Caco-2 (cell line): ENCODE data around the gene FANCM. TPM values are rescaled to one million over a fixed set of nuclear protein-coding genes. Genes with fewer than 3 reads are reported as not detected.
A peak's percentile ranks its signal among the peaks of the same experiment; 100 is the strongest.

ENCODE experiments used
- BruUV-seq: library from RNA; stranded (reverse); fragments of 400-500 nt; replicated peaks from 2 replicates; lab custom pipeline; 2021; lab: Mats Ljungman, UMichigan
- CTCF ChIA-PET: fragments of 300-600 bp; sonication (Branson Sonifier 250); formaldehyde crosslinking; loops from one replicate; lab custom pipeline; 2022; ENCODE audit warnings: antibody characterized with exemption; lab: Charles Lee
- POLR2A ChIA-PET: fragments of 300-600 bp; sonication (Branson Sonifier 250); formaldehyde crosslinking; loops from one replicate; lab custom pipeline; 2022; ENCODE audit warnings: antibody characterized with exemption; lab: Charles Lee
- DNase-seq, 2 experiments: peaks; one replicate each; pipeline versions ENCODE4 v3.0.0 to v3.0.0-alpha.2; 2020 to 2022
- H3K27me3 ChIP-seq: replicated peaks from 2 replicates; pipeline ENCODE4 v1.6.0; 2011; ENCODE audit warnings: low read length; ENCODE audit not compliant: control insufficient read depth, insufficient read depth
- H3K36me3 ChIP-seq: 2 replicates; pipeline ENCODE4 v1.5.1; 2011; ENCODE audit warnings: low read length; ENCODE audit not compliant: control insufficient read depth, insufficient read depth
- H3K4me1 ChIP-seq: fragments of 250-450 bp; sonication (Bioruptor Pico); 2 replicates; pipeline ENCODE4 v1.5.1; 2020; ENCODE audit warnings: mild to moderate bottlenecking
- H3K4me3 ChIP-seq: 2 replicates; pipeline ENCODE4 v1.5.1; 2011; ENCODE audit warnings: low read depth, mild to moderate bottlenecking, control low read depth, low read length
- H3K9me3 ChIP-seq: fragments of 250-450 bp; sonication (Bioruptor Pico); 2 replicates; pipeline ENCODE4 v1.5.1; 2020; ENCODE audit warnings: mild to moderate bottlenecking, moderate library complexity
- H3K27ac Mint-ChIP-seq: one replicate; pipeline ENCODE4 v1.8.0; 2022; ENCODE audit warnings: mixed read lengths; ENCODE audit not compliant: unreplicated experiment
- H3K27me3 Mint-ChIP-seq: one replicate; pipeline ENCODE4 v1.8.0; 2022; ENCODE audit warnings: mixed read lengths; ENCODE audit not compliant: insufficient read depth, unreplicated experiment
- H3K36me3 Mint-ChIP-seq: one replicate; pipeline ENCODE4 v1.8.0; 2022; ENCODE audit warnings: mild to moderate bottlenecking, mixed read lengths; ENCODE audit not compliant: insufficient read depth, unreplicated experiment
- H3K4me1 Mint-ChIP-seq: one replicate; pipeline ENCODE4 v1.8.0; 2022; ENCODE audit warnings: low read depth, mixed read lengths; ENCODE audit not compliant: unreplicated experiment
- H3K4me3 Mint-ChIP-seq: one replicate; pipeline ENCODE4 v1.8.0; 2022; ENCODE audit warnings: mild to moderate bottlenecking, moderate library complexity, mixed read lengths; ENCODE audit not compliant: unreplicated experiment
- H3K9me3 Mint-ChIP-seq: one replicate; pipeline ENCODE4 v1.8.0; 2022; ENCODE audit warnings: mixed read lengths; ENCODE audit not compliant: unreplicated experiment
- CTCF ChIP-seq, 2 experiments: fragments of 200-600 bp in 1 of 2; IDR thresholded peaks; 1 replicate in 1 of 2; 2 replicates in 1 of 2; pipeline versions ENCODE4 v1.5.1 to v1.8.0; 2011 to 2022; ENCODE audit warnings: antibody characterized with exemption in 1 of 2, control low read depth in 1 of 2, inconsistent platforms in 1 of 2, low read depth in 1 of 2, low read length in 1 of 2, mild to moderate bottlenecking in 1 of 2, moderate library complexity in 1 of 2; ENCODE audit not compliant: insufficient read depth in 1 of 2, severe bottlenecking in 1 of 2, unreplicated experiment in 1 of 2
- intact Hi-C: fragments of 100-400 bp; cut with micrococcal nuclease; formaldehyde crosslinking; loops from one replicate; pipeline ENCODE4 v1.10.0; 2022; ENCODE audit not compliant: unreplicated experiment
- total RNA-seq: library from RNA; stranded (reverse); gene quantifications from 2 replicates; pipeline ENCODE4 v1.2.3, GENCODE V29; 2022

FANCM gene
- total RNA-seq, 1 experiment from 2014 or later, result 13.1 TPM

GRCh38 chr14:45201905-45202304, 66.2 kb downstream of the FANCM start:
- ChIA-PET CTCF (interaction anchor here (0.6 kb wide), 2 partner anchors 33 to 64 kb away, joined by 4 read pairs; no protein-coding TSS in a partner anchor), POLR2A (no interaction called here)
- Histone ChIP-seq H3K36me3 (no peaks in the 10 kb centered on the region), H3K4me1 (no peaks in the 10 kb centered on the region), H3K9me3 (no peaks in the 10 kb centered on the region), H3K27me3 (no peaks in the 10 kb centered on the region), H3K4me3 (no peak overlapping the region)
- Mint-ChIP-seq H3K4me1 (no peaks in the 10 kb centered on the region), H3K36me3 (peaks cover 28% of the 10 kb centered on the region), H3K27ac (no peak overlapping the region), H3K4me3 (no peak overlapping the region), H3K27me3 (no peaks in the 10 kb centered on the region), H3K9me3 (no peaks in the 10 kb centered on the region)
- TF ChIP-seq CTCF (IDR thresholded peaks at IDR 0.05; ENCODE audit: insufficient read depth in 1 of 2, low read depth in 1 of 2, low read length in 1 of 2, severe bottlenecking in 1 of 2, unreplicated experiment in 1 of 2), result peak; percentile 16 to 59
- DNase-seq, result peak in 1 of 2 experiments; percentile 34
- BruUV-seq, result no TSS peak
- intact Hi-C loops, result loop anchor here (1.0 kb wide), 1 partner anchor 29 kb away; no protein-coding TSS in a partner anchor

GRCh38 chr14:45204241-45204640, 68.5 kb downstream of the FANCM start:
- DNase-seq, result no peak
- ChIA-PET POLR2A (no interaction called here), CTCF (no interaction called here)
- Histone ChIP-seq H3K36me3 (no peaks in the 10 kb centered on the region), H3K4me3 (no peak overlapping the region), H3K4me1 (no peaks in the 10 kb centered on the region), H3K9me3 (no peaks in the 10 kb centered on the region), H3K27me3 (no peaks in the 10 kb centered on the region)
- TF ChIP-seq CTCF (IDR thresholded peaks at IDR 0.05; ENCODE audit: insufficient read depth in 1 of 2, low read depth in 1 of 2, low read length in 1 of 2, severe bottlenecking in 1 of 2, unreplicated experiment in 1 of 2), result no peak
- Mint-ChIP-seq H3K4me1 (no peaks in the 10 kb centered on the region), H3K9me3 (no peaks in the 10 kb centered on the region), H3K4me3 (no peak overlapping the region), H3K27me3 (no peaks in the 10 kb centered on the region), H3K36me3 (peaks cover 43% of the 10 kb centered on the region), H3K27ac (no peak overlapping the region)
- intact Hi-C loops, result no loop called here
- BruUV-seq, result no TSS peak

- Mint-ChIP-seq H3K27me3 (no peaks in the 10 kb centered on the region), H3K27ac (no peak overlapping the region), H3K4me3 (no peak overlapping the region), H3K9me3 (no peaks in the 10 kb centered on the region), H3K4me1 (peaks cover 30% of the 10 kb centered on the region), H3K36me3 (peaks cover 44% of the 10 kb centered on the region)
- no peaks in the 10 kb centered on the region; the same call in 1 of the 2 replicates for H3K36me3 ChIP-seq
- intact Hi-C loops, result loop anchor here (5.0 kb wide), 1 partner anchor 298 kb away; no protein-coding TSS in a partner anchor
- CTCF ChIA-PET, result no interaction called here
- no TSS peak for BruUV-seq
- no peak for DNase-seq
- H3K9me3 ChIP-seq, result no peaks in the 10 kb centered on the region
- peaks cover 50% of the 10 kb centered on the region for H3K4me1 ChIP-seq
- POLR2A ChIA-PET, result no interaction called here
- H3K4me3 ChIP-seq, result no peak overlapping the region
- no peaks in the 10 kb centered on the region for H3K27me3 ChIP-seq
- no peak for TF ChIP-seq CTCF (IDR thresholded peaks at IDR 0.05; ENCODE audit: insufficient read depth in 1 of 2, low read depth in 1 of 2, low read length in 1 of 2, severe bottlenecking in 1 of 2, unreplicated experiment in 1 of 2)
These were observed 74.4 kb downstream of the FANCM start for GRCh38 chr14:45210159-45210558.
